B cell (primary cell): Measurements from ENCODE around the gene ADH1B. TPM values are rescaled to one million over a fixed set of nuclear protein-coding genes. Genes with fewer than 3 reads are reported as not detected.

ENCODE experiments used
- ATAC-seq: fragments of 200-7000 bp; cut with Tn5 transposase; one replicate; pipeline ENCODE4 v1.10.0; 2021; ENCODE audit warnings: low read depth, mild to moderate bottlenecking, moderate number of reproducible peaks, moderate library complexity
- CTCF ChIA-PET: fragments of 350-600 bp; sonication (Branson Sonifier 250); formaldehyde crosslinking; loops from one replicate; lab custom pipeline; 2021; ENCODE audit warnings: antibody characterized with exemption, inconsistent platforms; lab: Charles Lee
- POLR2A ChIA-PET: fragments of 350-600 bp; sonication (Branson Sonifier 250); formaldehyde crosslinking; loops from one replicate; lab custom pipeline; 2021; ENCODE audit warnings: antibody characterized with exemption; lab: Charles Lee
- DNase-seq: peaks from one replicate; pipeline ENCODE4 v3.0.0; 2013
- H2AFZ ChIP-seq: 2 replicates; pipeline ENCODE4 v1.6.1; 2012; ENCODE audit warnings: mild to moderate bottlenecking, low read depth, low read length; ENCODE audit not compliant: insufficient read depth, poor library complexity, severe bottlenecking
- H3K27ac ChIP-seq, 2 donors: 1 replicate in 1 of 2; 2 replicates in 1 of 2; pipeline ENCODE4 v1.5.1; 2012 to 2013; ENCODE audit warnings: low read length in 2 of 2, mild to moderate bottlenecking in 2 of 2, moderate library complexity in 1 of 2
- H3K27me3 ChIP-seq, 4 experiments: fragments of 200-600 bp in 1 of 4; sonication (generic) in 1 of 4; replicated peaks in 1 of 4; 1 replicate in 2 of 4; 2 replicates in 2 of 4; pipeline versions ENCODE4 v1.6.1 to v1.7.0; 2013 to 2016; ENCODE audit warnings: low read length in 3 of 4, mild to moderate bottlenecking in 2 of 4, mixed read lengths in 1 of 4, moderate library complexity in 1 of 4; ENCODE audit not compliant: insufficient read depth in 4 of 4, control insufficient read depth in 3 of 4; ENCODE audit errors: control extremely low read depth in 1 of 4
- H3K36me3 ChIP-seq, 2 experiments: replicated peaks in 1 of 2; 1 replicate in 1 of 2; 2 replicates in 1 of 2; pipeline versions ENCODE4 v1.6.1 to v1.7.1; 2013; ENCODE audit warnings: low read length in 1 of 2; ENCODE audit not compliant: insufficient read depth in 2 of 2, control insufficient read depth in 1 of 2; ENCODE audit errors: control extremely low read depth in 1 of 2, extremely low read depth in 1 of 2
- H3K4me1 ChIP-seq, 2 donors: fragments of 200-600 bp in 1 of 2; sonication (generic) in 1 of 2; 1 replicate in 1 of 2; 2 replicates in 1 of 2; pipeline versions ENCODE4 v1.5.1 to v1.6.1; 2013 to 2017; ENCODE audit warnings: low read length in 2 of 2; ENCODE audit not compliant: control insufficient read depth in 2 of 2, insufficient read depth in 2 of 2
- H3K4me2 ChIP-seq: replicated peaks from 2 replicates; pipeline ENCODE3; 2012; ENCODE audit warnings: mild to moderate bottlenecking, low read depth, low read length; ENCODE audit not compliant: poor library complexity, severe bottlenecking
- H3K4me3 ChIP-seq, 5 experiments: fragments of 200-600 bp in 1 of 5; sonication (generic) in 1 of 5; 1 replicate in 3 of 5; 2 replicates in 2 of 5; pipeline versions ENCODE4 v1.5.1 to v1.7.0; 2011 to 2016; ENCODE audit warnings: low read length in 4 of 5, mild to moderate bottlenecking in 4 of 5, low read depth in 2 of 5, control low read depth in 1 of 5, moderate library complexity in 1 of 5; ENCODE audit not compliant: insufficient read depth in 1 of 5; ENCODE audit errors: control extremely low read depth in 1 of 5, extremely low read depth in 1 of 5
- H3K79me2 ChIP-seq: fragments of 200-600 bp; sonication (generic); one replicate; pipeline ENCODE4 v1.6.0; 2016; ENCODE audit warnings: low read length; ENCODE audit not compliant: control insufficient read depth, insufficient read depth
- H3K9ac ChIP-seq: fragments of 200-600 bp; sonication (generic); 2 replicates; pipeline ENCODE4 v1.6.1; 2017; ENCODE audit warnings: mild to moderate bottlenecking, low read length, moderate library complexity
- H3K9me3 ChIP-seq, 3 donors: one replicate each; pipeline versions ENCODE4 v1.6.1 to v1.7.1; 2013; ENCODE audit warnings: low read length in 2 of 3; ENCODE audit not compliant: control insufficient read depth in 2 of 3, insufficient read depth in 1 of 3; ENCODE audit errors: control extremely low read depth in 1 of 3
- H4K20me1 ChIP-seq: 2 replicates; pipeline ENCODE4 v1.6.0; 2012; ENCODE audit warnings: mild to moderate bottlenecking, low read length; ENCODE audit not compliant: insufficient read depth, control insufficient read depth, poor library complexity, severe bottlenecking
- H3K27ac Mint-ChIP-seq: one replicate; pipeline ENCODE4 v1.8.0; 2021; ENCODE audit warnings: mixed read lengths
- H3K27me3 Mint-ChIP-seq: one replicate; pipeline ENCODE4 v1.8.0; 2021; ENCODE audit warnings: mixed read lengths
- H3K4me1 Mint-ChIP-seq: one replicate; pipeline ENCODE4 v1.8.0; 2021; ENCODE audit warnings: mixed read lengths
- H3K4me3 Mint-ChIP-seq: one replicate; pipeline ENCODE4 v1.8.0; 2021; ENCODE audit warnings: mixed read lengths
- H3K9me3 Mint-ChIP-seq: one replicate; pipeline ENCODE4 v1.8.0; 2022; ENCODE audit warnings: mixed read lengths; ENCODE audit not compliant: insufficient read depth
- CTCF ChIP-seq: fragments of 200-600 bp; IDR thresholded peaks from one replicate; pipeline ENCODE4 v1.8.0; 2022; ENCODE audit warnings: antibody characterized with exemption, mild to moderate bottlenecking
- EZH2 ChIP-seq: IDR thresholded peaks from 2 replicates; pipeline ENCODE4 v1.6.1; 2012; ENCODE audit warnings: borderline replicate concordance, low read depth, mild to moderate bottlenecking, moderate library complexity, low read length; ENCODE audit not compliant: insufficient read depth, poor library complexity, severe bottlenecking
- WGBS: methylation state at CpG from one replicate; pipeline ENCODE4 v1.1.5; 2013; ENCODE audit warnings: missing lambda C conversion rate; ENCODE audit not compliant: insufficient coverage; 5-methylcytosine and 5-hydroxymethylcytosine counted together
- intact Hi-C: fragments of 100-400 bp; cut with micrococcal nuclease; formaldehyde crosslinking; loops from one replicate; pipeline ENCODE4 v1.10.0; 2022
- polyA plus RNA-seq: library from polyadenylated mRNA; depleted of rRNA; stranded (reverse); fragments of >200 nt; gene quantifications from 2 replicates; pipeline ENCODE4 v1.2.3, GENCODE V29; 2012
- total RNA-seq, 2 donors: library from RNA; stranded (reverse); fragments of 120-200 nt in 1 of 2; gene quantifications; 1 replicate in 1 of 2; 2 replicates in 1 of 2; pipeline versions ENCODE4 v1.2.3 to v1.2.4, GENCODE V29; 2013 to 2022

The ADH1B gene
- total and polyA plus RNA-seq, 2 donors (not counting 1 experiment from before 2014, with no cell fraction given): not detected

GRCh38 chr4:99314211-99314610 lies 7.0 kb downstream of the ADH1B start:
- H3K4me1 Mint-ChIP-seq: no peaks in the 10 kb centered on the region
- Histone ChIP-seq H3K36me3 (no peaks in the 10 kb centered on the region), H3K9me3 (no peaks in the 10 kb centered on the region), H3K4me2 (no peak overlapping the region), H3K79me2 (no peaks in the 10 kb centered on the region), H3K27ac (no peak overlapping the region), H3K4me1 (no peaks in the 10 kb centered on the region), H3K9ac (no peak overlapping the region), H3K4me3 (no peak overlapping the region), H2AFZ (no peak overlapping the region), H3K27me3 (peaks cover 0 to 2% (median 0%) of the 10 kb centered on the region in 4 experiments), H4K20me1 (no peaks in the 10 kb centered on the region)
- WGBS: no CpG with 5 or more reads among the region's 1 CpG
- TF ChIP-seq CTCF: no peak
- no peak for TF ChIP-seq EZH2
- ChIA-PET POLR2A (no interaction called here), CTCF (no interaction called here)
- no peak for ATAC-seq
- no peaks in the 10 kb centered on the region for H3K9me3 Mint-ChIP-seq
- H3K27ac Mint-ChIP-seq: no peak overlapping the region
- no peaks in the 10 kb centered on the region for H3K27me3 Mint-ChIP-seq
- no peak for DNase-seq
- intact Hi-C loops: no loop called here
- H3K4me3 Mint-ChIP-seq: no peak overlapping the region

GRCh38 chr4:99310389-99310788 lies 10.8 kb downstream of the ADH1B start:
- Histone ChIP-seq H3K9me3 (no peaks in the 10 kb centered on the region), H3K9ac (no peak overlapping the region), H4K20me1 (no peaks in the 10 kb centered on the region), H3K36me3 (no peaks in the 10 kb centered on the region), H3K79me2 (no peaks in the 10 kb centered on the region), H3K27ac (no peak overlapping the region), H3K4me3 (no peak overlapping the region), H3K4me1 (no peaks in the 10 kb centered on the region), H3K27me3 (no peaks in the 10 kb centered on the region), H2AFZ (no peak overlapping the region), H3K4me2 (no peak overlapping the region)
- DNase-seq (no peak), ATAC-seq (no peak)
- Mint-ChIP-seq H3K4me1 (no peaks in the 10 kb centered on the region), H3K9me3 (peaks cover 3% of the 10 kb centered on the region), H3K27ac (no peak overlapping the region), H3K27me3 (no peaks in the 10 kb centered on the region), H3K4me3 (no peak overlapping the region)
- POLR2A ChIA-PET: no interaction called here
- intact Hi-C loops: no loop called here
- CTCF ChIA-PET: no interaction called here
- 85% methylated on average over 2 of the region's 2 CpGs for WGBS
- TF ChIP-seq CTCF: no peak
- no peak for TF ChIP-seq EZH2
